Testis (tissue), 2 donors: Measurements from ENCODE around the gene HK1.

Experiments
- POLR2A ChIP-seq: fragments of 450-650 bp; IDR thresholded peaks from one replicate; pipeline ENCODE4 v1.6.1; 2017; ENCODE audit warnings: antibody characterized with exemption, mild to moderate bottlenecking, moderate library complexity
- TF ChIP-seq, protein P1 (sequence below), 3 experiments: fragments of 450-650 bp in 2 of 3; fragments of 200-600 bp in 1 of 3; sonication (generic) in 1 of 3; IDR thresholded peaks; one replicate each; pipeline ENCODE4 v1.5.1; 2016 to 2019; ENCODE audit warnings: antibody characterized with exemption in 3 of 3, mild to moderate bottlenecking in 2 of 3, moderate library complexity in 1 of 3

DNA sequence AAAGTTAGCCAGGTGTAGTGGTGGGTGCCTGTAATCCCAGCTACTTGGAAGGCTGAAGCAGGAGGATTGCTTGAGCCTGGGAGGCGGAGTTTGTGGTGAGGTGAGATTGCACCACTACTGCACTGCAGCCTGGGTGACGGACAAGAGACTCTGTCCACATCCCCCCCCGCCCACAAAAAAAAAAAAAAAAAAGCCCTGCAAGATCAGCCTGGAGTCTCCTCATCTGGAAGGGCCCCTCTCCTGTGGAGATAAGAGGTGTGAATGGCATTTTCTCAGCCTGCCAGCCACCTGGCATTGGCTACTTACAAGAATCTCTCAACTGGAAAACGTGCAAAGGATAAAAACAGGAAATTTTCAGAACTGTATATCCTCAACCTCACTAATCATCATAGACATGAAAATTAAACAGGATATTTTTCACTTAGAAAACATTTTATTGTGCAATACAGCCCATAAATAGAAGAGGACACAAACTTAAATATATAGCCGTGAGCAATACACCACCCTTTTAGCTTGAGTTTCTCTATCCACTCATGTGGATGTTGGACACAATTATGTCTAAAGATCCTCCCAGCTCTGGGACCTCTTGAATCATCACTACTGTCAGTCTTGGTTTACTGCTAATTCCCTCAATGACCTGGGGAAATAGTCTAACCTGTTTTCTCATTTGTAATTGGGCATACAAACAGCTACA, 161.7 kb downstream of the HK1 start:
- TF ChIP-seq, protein P1, sequence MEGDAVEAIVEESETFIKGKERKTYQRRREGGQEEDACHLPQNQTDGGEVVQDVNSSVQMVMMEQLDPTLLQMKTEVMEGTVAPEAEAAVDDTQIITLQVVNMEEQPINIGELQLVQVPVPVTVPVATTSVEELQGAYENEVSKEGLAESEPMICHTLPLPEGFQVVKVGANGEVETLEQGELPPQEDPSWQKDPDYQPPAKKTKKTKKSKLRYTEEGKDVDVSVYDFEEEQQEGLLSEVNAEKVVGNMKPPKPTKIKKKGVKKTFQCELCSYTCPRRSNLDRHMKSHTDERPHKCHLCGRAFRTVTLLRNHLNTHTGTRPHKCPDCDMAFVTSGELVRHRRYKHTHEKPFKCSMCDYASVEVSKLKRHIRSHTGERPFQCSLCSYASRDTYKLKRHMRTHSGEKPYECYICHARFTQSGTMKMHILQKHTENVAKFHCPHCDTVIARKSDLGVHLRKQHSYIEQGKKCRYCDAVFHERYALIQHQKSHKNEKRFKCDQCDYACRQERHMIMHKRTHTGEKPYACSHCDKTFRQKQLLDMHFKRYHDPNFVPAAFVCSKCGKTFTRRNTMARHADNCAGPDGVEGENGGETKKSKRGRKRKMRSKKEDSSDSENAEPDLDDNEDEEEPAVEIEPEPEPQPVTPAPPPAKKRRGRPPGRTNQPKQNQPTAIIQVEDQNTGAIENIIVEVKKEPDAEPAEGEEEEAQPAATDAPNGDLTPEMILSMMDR (IDR thresholded peaks at IDR 0.05), result no peak
- no peak for TF ChIP-seq POLR2A
